Fibroblast of lung (primary cell): ENCODE results near the gene SNAPC5. TPM values are rescaled to one million over a fixed set of nuclear protein-coding genes. Genes with fewer than 3 reads are reported as not detected.

Source experiments
- DNase-seq, 2 donors: peaks; one replicate each; pipeline versions ENCODE4 v3.0.0 to v3.0.0-alpha.2; 2010; ENCODE audit warnings: low read depth in 2 of 2
- H2AFZ ChIP-seq: 2 replicates; pipeline ENCODE4 v1.5.1; 2012; ENCODE audit warnings: low read length, control low read depth, inconsistent platforms
- H3K27ac ChIP-seq: 2 replicates; pipeline ENCODE4 v1.5.1; 2011; ENCODE audit warnings: low read length, control low read depth; ENCODE audit not compliant: insufficient read depth
- H3K27me3 ChIP-seq: 2 replicates; pipeline ENCODE4 v1.5.1; 2011; ENCODE audit warnings: mild to moderate bottlenecking, low read length; ENCODE audit not compliant: control insufficient read depth, insufficient read depth
- H3K36me3 ChIP-seq: 2 replicates; pipeline ENCODE4 v1.5.1; 2011; ENCODE audit warnings: low read length; ENCODE audit not compliant: control insufficient read depth, insufficient read depth
- H3K4me1 ChIP-seq: 2 replicates; pipeline ENCODE4 v1.5.1; 2011; ENCODE audit warnings: low read length; ENCODE audit not compliant: control insufficient read depth, insufficient read depth; ENCODE audit errors: extremely low read depth
- H3K4me2 ChIP-seq: 2 replicates; pipeline ENCODE4 v1.5.1; 2011; ENCODE audit warnings: low read length, control low read depth; ENCODE audit not compliant: insufficient read depth; ENCODE audit errors: extremely low read depth
- H3K4me3 ChIP-seq, 4 experiments: fragments of 200-600 bp in 1 of 4; sonication (generic) in 1 of 4; replicated peaks in 1 of 4; 2 replicates each; pipeline ENCODE4 v1.5.1; 2011 to 2016; ENCODE audit warnings: low read length in 4 of 4, low read depth in 3 of 4, mild to moderate bottlenecking in 3 of 4, control low read depth in 2 of 4, inconsistent platforms in 1 of 4, mixed read lengths in 1 of 4; ENCODE audit not compliant: insufficient read depth in 1 of 4; ENCODE audit errors: control extremely low read depth in 1 of 4
- H3K79me2 ChIP-seq: 2 replicates; pipeline ENCODE4 v1.5.1; 2012; ENCODE audit warnings: mild to moderate bottlenecking, low read length, inconsistent platforms; ENCODE audit not compliant: control insufficient read depth, insufficient read depth
- H3K9ac ChIP-seq: 2 replicates; pipeline ENCODE4 v1.5.1; 2011; ENCODE audit warnings: mild to moderate bottlenecking, low read length, control low read depth; ENCODE audit not compliant: insufficient read depth
- H3K9me3 ChIP-seq: 2 replicates; pipeline ENCODE4 v1.5.1; 2012; ENCODE audit warnings: low read depth, low read length; ENCODE audit not compliant: control insufficient read depth, insufficient read depth
- H4K20me1 ChIP-seq: 2 replicates; pipeline ENCODE4 v1.5.1; 2011; ENCODE audit warnings: low read length; ENCODE audit not compliant: control insufficient read depth, insufficient read depth; ENCODE audit errors: extremely low read depth
- CTCF ChIP-seq, 2 donors: IDR thresholded peaks in 1 of 2; conservative IDR thresholded peaks in 1 of 2; 1 replicate in 1 of 2; 2 replicates in 1 of 2; pipeline ENCODE4 v1.5.1; 2011 to 2012; ENCODE audit warnings: low read length in 2 of 2, control low read depth in 1 of 2, inconsistent platforms in 1 of 2, low read depth in 1 of 2, mild to moderate bottlenecking in 1 of 2
- EZH2 ChIP-seq: IDR thresholded peaks from 2 replicates; pipeline ENCODE4 v1.5.1; 2012; ENCODE audit warnings: low read length, control low read depth, mild to moderate bottlenecking; ENCODE audit errors: missing control alignments
- polyA plus RNA-seq, 2 donors: library from polyadenylated mRNA; depleted of rRNA in 1 of 2; stranded (reverse) in 1 of 2; unstranded in 1 of 2; fragments of >200 nt; gene quantifications; 2 replicates each; pipeline ENCODE4 v1.2.1, GENCODE V29; 2011 to 2012; ENCODE audit warnings: missing spikeins in 1 of 2
- total RNA-seq: library from RNA; depleted of rRNA; stranded (reverse); fragments of >200 nt; gene quantifications from 2 replicates; pipeline ENCODE4 v1.2.1, GENCODE V29; 2014

The SNAPC5 gene
- total and polyA plus RNA-seq, 2 donors (not counting 1 experiment from before 2014, with no cell fraction given), result 28.6 to 40.3 TPM

- Histone ChIP-seq H2AFZ (no peak overlapping the region), H3K27me3 (no peaks in the 10 kb centered on the region), H3K4me3 (no peak overlapping the region), H4K20me1 (no peaks in the 10 kb centered on the region), H3K27ac (no peak overlapping the region), H3K4me2 (no peak overlapping the region), H3K9ac (no peak overlapping the region), H3K36me3 (no peaks in the 10 kb centered on the region), H3K79me2 (no peaks in the 10 kb centered on the region), H3K4me1 (no peaks in the 10 kb centered on the region), H3K9me3 (no peaks in the 10 kb centered on the region)
- no peak for DNase-seq
- TF ChIP-seq EZH2 (no peak), CTCF (conservative IDR thresholded peaks at IDR 0.05 in 1 of 2, IDR thresholded peaks at IDR 0.05 in 1 of 2; ENCODE audit: low read depth in 1 of 2, low read length in 2 of 2) (no peak)
Measured at GRCh38 chr15:66452971-66453580, 44.5 kb downstream of the SNAPC5 start.

- Histone ChIP-seq H3K4me3 (no peak overlapping the region), H2AFZ (no peak overlapping the region), H3K9ac (no peak overlapping the region), H3K4me2 (no peak overlapping the region), H4K20me1 (no peaks in the 10 kb centered on the region), H3K79me2 (no peaks in the 10 kb centered on the region), H3K27me3 (no peaks in the 10 kb centered on the region), H3K27ac (no peak overlapping the region), H3K36me3 (no peaks in the 10 kb centered on the region), H3K4me1 (no peaks in the 10 kb centered on the region), H3K9me3 (no peaks in the 10 kb centered on the region)
- TF ChIP-seq EZH2, result no peak
- TF ChIP-seq CTCF (conservative IDR thresholded peaks at IDR 0.05 in 1 of 2, IDR thresholded peaks at IDR 0.05 in 1 of 2; ENCODE audit: low read depth in 1 of 2, low read length in 2 of 2), result no peak
- peak in 1 of 2 donors; percentile 26 for DNase-seq
Measured at GRCh38 chr15:66452420-66452819, 45.1 kb downstream of the SNAPC5 start.

Other genes with a start within 250 kb of the SNAPC5 start
- under 0.01 TPM in 1 of 2 replicates, not detected in the other for gene MEGF11, start 244.0 kb downstream of the SNAPC5 start, total RNA-seq
- not detected in 2 replicates for gene MEGF11, start 244.0 kb downstream of the SNAPC5 start, polyA plus RNA-seq
- gene DIS3L, start 204.2 kb downstream of the SNAPC5 start, total RNA-seq, result 25.1 and 25.7 TPM in 2 replicates
- gene DIS3L, start 204.2 kb downstream of the SNAPC5 start, polyA plus RNA-seq, result 11.2 and 14.3 TPM in 2 replicates
- 14.5 and 16.7 TPM in 2 replicates for gene TIPIN, start 141.1 kb downstream of the SNAPC5 start, total RNA-seq
- 12.6 and 17.8 TPM in 2 replicates for gene TIPIN, start 141.1 kb downstream of the SNAPC5 start, polyA plus RNA-seq
- gene MAP2K1, start 110.8 kb downstream of the SNAPC5 start, total RNA-seq, result 26.2 and 32.9 TPM in 2 replicates
- 37.5 and 40.0 TPM in 2 replicates for gene MAP2K1, start 110.8 kb downstream of the SNAPC5 start, polyA plus RNA-seq
- 1,689 and 2,458 TPM in 2 replicates for gene RPL4, start 7.1 kb upstream of the SNAPC5 start, total RNA-seq
- 3,360 and 3,456 TPM in 2 replicates for gene RPL4, start 7.1 kb upstream of the SNAPC5 start, polyA plus RNA-seq
- gene ZWILCH, start 7.6 kb upstream of the SNAPC5 start, total RNA-seq, result 11.6 and 14.5 TPM in 2 replicates
- gene ZWILCH, start 7.6 kb upstream of the SNAPC5 start, polyA plus RNA-seq, result 25.4 and 27.2 TPM in 2 replicates
- 0.26 and 0.66 TPM in 2 replicates for gene LCTL, start 68.2 kb upstream of the SNAPC5 start, total RNA-seq
- gene LCTL, start 68.2 kb upstream of the SNAPC5 start, polyA plus RNA-seq, result 0.96 and 1.3 TPM in 2 replicates
- 8.7 and 8.9 TPM in 2 replicates for gene SMAD6, start 204.5 kb upstream of the SNAPC5 start, total RNA-seq
- gene SMAD6, start 204.5 kb upstream of the SNAPC5 start, polyA plus RNA-seq, result 1.2 and 2.1 TPM in 2 replicates